Calu3 (cell line): ENCODE measurements around the gene BEND7. TPM values are rescaled to one million over a fixed set of nuclear protein-coding genes. Genes with fewer than 3 reads are reported as not detected.

ENCODE experiments used
- BruUV-seq: library from RNA; stranded (reverse); fragments of 400-500 nt; replicated peaks from 2 replicates; lab custom pipeline; 2021; lab: Mats Ljungman, UMichigan
- CTCF ChIA-PET: fragments of 300-600 bp; sonication (Branson Sonifier 250); formaldehyde crosslinking; loops from one replicate; lab custom pipeline; 2022; ENCODE audit warnings: antibody characterized with exemption; lab: Charles Lee
- DNase-seq: peaks from one replicate; pipeline ENCODE4 v3.0.0; 2022
- H3K27ac Mint-ChIP-seq: one replicate; pipeline ENCODE4 v1.8.0; 2022; ENCODE audit warnings: mixed read lengths; ENCODE audit not compliant: unreplicated experiment
- H3K27me3 Mint-ChIP-seq: one replicate; pipeline ENCODE4 v1.8.0; 2022; ENCODE audit warnings: mixed read lengths; ENCODE audit not compliant: unreplicated experiment
- H3K36me3 Mint-ChIP-seq: one replicate; pipeline ENCODE4 v1.8.0; 2022; ENCODE audit warnings: mild to moderate bottlenecking, moderate library complexity, mixed read lengths; ENCODE audit not compliant: insufficient read depth, unreplicated experiment
- H3K4me1 Mint-ChIP-seq: one replicate; pipeline ENCODE4 v1.8.0; 2022; ENCODE audit warnings: mild to moderate bottlenecking, low read depth, mixed read lengths; ENCODE audit not compliant: unreplicated experiment
- H3K4me3 Mint-ChIP-seq: one replicate; pipeline ENCODE4 v1.8.0; 2022; ENCODE audit warnings: mild to moderate bottlenecking, low read depth, moderate library complexity, mixed read lengths; ENCODE audit not compliant: unreplicated experiment
- H3K9me3 Mint-ChIP-seq: one replicate; pipeline ENCODE4 v1.8.0; 2022; ENCODE audit warnings: low read depth, mixed read lengths; ENCODE audit not compliant: unreplicated experiment
- intact Hi-C: fragments of 100-400 bp; cut with micrococcal nuclease; formaldehyde crosslinking; loops from one replicate; pipeline ENCODE4 v1.10.0; 2022; ENCODE audit not compliant: unreplicated experiment
- total RNA-seq: library from RNA; stranded (reverse); gene quantifications from 2 replicates; pipeline ENCODE4 v1.2.3, GENCODE V29; 2022
- TF ChIP-seq, protein P1 (sequence below): fragments of 200-600 bp; IDR thresholded peaks from one replicate; pipeline ENCODE4 v1.8.0; 2022; ENCODE audit warnings: antibody characterized with exemption; ENCODE audit not compliant: unreplicated experiment

The BEND7 gene
- total RNA-seq, 1 experiment from 2014 or later, result 8.3 TPM

DNA sequence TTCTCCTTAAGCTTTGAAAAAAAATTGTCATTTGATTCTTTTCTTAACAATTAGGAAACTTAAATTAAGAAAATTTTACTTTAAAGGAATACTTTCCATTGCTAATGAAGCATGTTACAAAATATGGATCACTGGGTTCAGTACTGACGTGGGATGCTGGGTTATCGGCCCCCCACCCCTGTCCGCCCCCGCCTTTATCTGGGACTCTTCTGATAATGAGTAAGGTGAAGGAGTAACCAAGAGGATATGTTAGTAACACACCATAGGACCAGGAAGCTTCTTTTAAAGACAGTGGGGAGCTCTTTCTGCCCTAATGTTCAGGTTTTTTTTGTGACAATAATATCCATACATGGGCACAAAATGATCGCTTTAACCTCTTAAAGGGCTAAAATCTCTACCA lies 29.7 kb downstream of the BEND7 start:
- no TSS peak for BruUV-seq
- no peaks in the 10 kb centered on the region for H3K9me3 Mint-ChIP-seq
- H3K27me3 Mint-ChIP-seq, result no peaks in the 10 kb centered on the region
- CTCF ChIA-PET, result no interaction called here
- no peak for DNase-seq
- H3K4me1 Mint-ChIP-seq, result no peaks in the 10 kb centered on the region
- TF ChIP-seq, protein P1, sequence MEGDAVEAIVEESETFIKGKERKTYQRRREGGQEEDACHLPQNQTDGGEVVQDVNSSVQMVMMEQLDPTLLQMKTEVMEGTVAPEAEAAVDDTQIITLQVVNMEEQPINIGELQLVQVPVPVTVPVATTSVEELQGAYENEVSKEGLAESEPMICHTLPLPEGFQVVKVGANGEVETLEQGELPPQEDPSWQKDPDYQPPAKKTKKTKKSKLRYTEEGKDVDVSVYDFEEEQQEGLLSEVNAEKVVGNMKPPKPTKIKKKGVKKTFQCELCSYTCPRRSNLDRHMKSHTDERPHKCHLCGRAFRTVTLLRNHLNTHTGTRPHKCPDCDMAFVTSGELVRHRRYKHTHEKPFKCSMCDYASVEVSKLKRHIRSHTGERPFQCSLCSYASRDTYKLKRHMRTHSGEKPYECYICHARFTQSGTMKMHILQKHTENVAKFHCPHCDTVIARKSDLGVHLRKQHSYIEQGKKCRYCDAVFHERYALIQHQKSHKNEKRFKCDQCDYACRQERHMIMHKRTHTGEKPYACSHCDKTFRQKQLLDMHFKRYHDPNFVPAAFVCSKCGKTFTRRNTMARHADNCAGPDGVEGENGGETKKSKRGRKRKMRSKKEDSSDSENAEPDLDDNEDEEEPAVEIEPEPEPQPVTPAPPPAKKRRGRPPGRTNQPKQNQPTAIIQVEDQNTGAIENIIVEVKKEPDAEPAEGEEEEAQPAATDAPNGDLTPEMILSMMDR, result no peak
- no peak overlapping the region for H3K27ac Mint-ChIP-seq
- no peaks in the 10 kb centered on the region for H3K36me3 Mint-ChIP-seq
- intact Hi-C loops, result no loop called here
- H3K4me3 Mint-ChIP-seq, result no peak overlapping the region

DNA sequence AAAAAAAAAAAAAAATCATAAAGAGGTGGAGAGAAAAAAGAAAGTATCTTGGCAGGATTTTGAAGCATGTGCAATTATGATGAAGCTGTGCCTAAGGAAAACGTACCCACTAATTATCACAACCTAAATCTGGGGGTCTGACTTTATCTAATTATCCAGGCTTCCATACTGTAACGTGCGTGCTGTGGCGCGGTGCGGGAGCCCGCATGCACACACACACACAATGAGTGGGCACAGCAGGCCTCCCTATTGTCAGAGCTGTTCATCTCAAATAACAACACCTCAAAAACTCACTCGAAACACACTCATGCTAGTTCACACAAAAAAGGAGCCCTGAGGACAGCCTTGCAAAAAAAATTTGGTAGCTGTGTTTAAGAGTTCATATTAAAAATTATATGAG lies 31.9 kb downstream of the BEND7 start:
- H3K27me3 Mint-ChIP-seq, result no peaks in the 10 kb centered on the region
- BruUV-seq, result no TSS peak

GRCh38 chr10:13496164-13496563 lies 32.6 kb downstream of the BEND7 start:
- no TSS peak for BruUV-seq
- no peak overlapping the region for H3K27ac Mint-ChIP-seq
- H3K27me3 Mint-ChIP-seq, result no peaks in the 10 kb centered on the region
- no peak overlapping the region for H3K4me3 Mint-ChIP-seq
- no peaks in the 10 kb centered on the region for H3K4me1 Mint-ChIP-seq
- no peak for DNase-seq
- intact Hi-C loops, result no loop called here
- no peaks in the 10 kb centered on the region for H3K9me3 Mint-ChIP-seq
- no peaks in the 10 kb centered on the region for H3K36me3 Mint-ChIP-seq
- CTCF ChIA-PET, result no interaction called here
- TF ChIP-seq, protein P1, result no peak

More for the DNA sequence above, 31.9 kb downstream of the BEND7 start:
- CTCF ChIA-PET, result no interaction called here
- H3K4me3 Mint-ChIP-seq, result no peak overlapping the region
- TF ChIP-seq, protein P1, result no peak
- DNase-seq, result no peak
- no peak overlapping the region for H3K27ac Mint-ChIP-seq
- H3K9me3 Mint-ChIP-seq, result no peaks in the 10 kb centered on the region
- H3K4me1 Mint-ChIP-seq, result no peaks in the 10 kb centered on the region
- intact Hi-C loops, result no loop called here
- no peaks in the 10 kb centered on the region for H3K36me3 Mint-ChIP-seq

DNA sequence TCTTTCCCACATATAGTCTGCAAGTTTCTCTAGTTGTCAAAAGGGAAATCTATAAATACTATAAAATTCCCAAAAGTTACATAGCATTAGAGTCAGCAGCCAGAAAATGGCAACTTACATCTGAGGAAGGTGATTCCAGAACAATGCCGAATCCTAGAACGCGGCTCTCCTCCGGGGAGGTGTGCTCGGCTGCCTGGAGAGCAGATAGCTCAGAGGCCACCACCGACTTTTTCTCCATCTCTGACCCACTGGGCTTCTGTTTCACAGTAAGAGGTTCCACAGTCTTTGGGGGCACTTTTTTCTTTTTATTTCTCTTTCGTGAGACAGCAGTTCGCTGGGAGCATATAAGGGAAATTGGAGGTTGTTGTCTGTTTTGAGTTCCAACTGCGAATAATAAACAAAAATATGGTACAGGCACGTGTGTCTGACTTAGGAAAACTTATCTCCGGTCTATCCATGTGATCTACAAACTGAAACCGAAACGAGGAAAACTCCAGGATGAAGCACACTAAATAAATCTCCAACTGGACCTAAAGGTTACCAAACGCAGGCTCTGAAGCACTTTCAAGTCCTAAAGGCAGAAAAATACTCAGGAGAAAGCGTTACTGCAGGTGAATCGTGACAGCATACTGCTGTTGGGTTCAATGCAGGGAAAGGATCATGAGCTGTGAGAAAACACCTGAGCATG lies 36.2 kb downstream of the BEND7 start:
- TF ChIP-seq, protein P1, result no peak
- BruUV-seq, result no TSS peak
- Mint-ChIP-seq H3K4me3 (peak overlapping the region; percentile 19), H3K27me3 (no peaks in the 10 kb centered on the region), H3K4me1 (no peaks in the 10 kb centered on the region), H3K36me3 (no peaks in the 10 kb centered on the region), H3K27ac (no peak overlapping the region), H3K9me3 (no peaks in the 10 kb centered on the region)
- intact Hi-C loops, result no loop called here
- DNase-seq, result no peak
- CTCF ChIA-PET, result no interaction called here
